ENCODE data around the gene CLTCL1. TPM values are rescaled to one million over a fixed set of nuclear protein-coding genes. Genes with fewer than 3 reads are reported as not detected.
"Not testable (repeated sequence)": the region's sequence is repeated elsewhere in the genome, so short reads cannot be mapped to it uniquely, and the experiment has no call there.

The CLTCL1 gene
- total and polyA plus RNA-seq, 4 experiments from 2014 or later, result 0.80 to 1.7 TPM; not detected in 2

GRCh38 chr22:19317865-19318264, 26.3 kb upstream of the CLTCL1 start:
- Mint-ChIP-seq H3K27ac (no peak overlapping the region), H3K27me3 (no peaks in the 10 kb centered on the region), H3K4me3 (no peak overlapping the region), H3K9me3 (peaks cover 3 to 66% (median 45%) of the 10 kb centered on the region in 8 donors), H3K4me1 (no peaks in the 10 kb centered on the region), H3K36me3 (peaks cover 7 to 12% of the 10 kb centered on the region in 2 donors)
- Histone ChIP-seq H3K4me1 (ENCODE audit: insufficient read depth, low read length) (no peaks in the 10 kb centered on the region), H3K36me3 (ENCODE audit: insufficient read depth, low read length) (no peaks in the 10 kb centered on the region), H3K9me3 (ENCODE audit: control insufficient read depth in 1 of 2, low read length in 2 of 2) (peaks cover 0 to 3% of the 10 kb centered on the region in 2 donors), H3K4me3 (ENCODE audit: low read length in 2 of 2) (no peak overlapping the region), H3K27me3 (ENCODE audit: insufficient read depth, low read length) (no peaks in the 10 kb centered on the region), H3K27ac (ENCODE audit: low read depth, low read length) (no peak overlapping the region)
- POLR2A ChIA-PET (ENCODE audit: partially characterized antibody), result no interaction called here
- CTCF ChIA-PET (ENCODE audit: partially characterized antibody), result no interaction called here
- no peak for DNase-seq
- intact Hi-C loops (cut with micrococcal nuclease), result no loop called here

GRCh38 chr22:19307872-19308271, 16.4 kb upstream of the CLTCL1 start:
- Histone ChIP-seq H3K9me3 (ENCODE audit: control insufficient read depth in 1 of 2, low read length in 2 of 2) (no peaks in the 10 kb centered on the region), H3K4me3 (ENCODE audit: low read length in 2 of 2) (no peak overlapping the region), H3K36me3 (ENCODE audit: insufficient read depth, low read length) (no peaks in the 10 kb centered on the region), H3K27ac (ENCODE audit: low read depth, low read length) (no peak overlapping the region), H3K27me3 (ENCODE audit: insufficient read depth, low read length) (no peaks in the 10 kb centered on the region), H3K4me1 (ENCODE audit: insufficient read depth, low read length) (no peaks in the 10 kb centered on the region)
- ChIA-PET CTCF (ENCODE audit: partially characterized antibody) (no interaction called here), POLR2A (ENCODE audit: partially characterized antibody) (no interaction called here)
- no peaks in the 10 kb centered on the region for H3K9me3 Mint-ChIP-seq
- H3K36me3 Mint-ChIP-seq, result no peaks in the 10 kb centered on the region
- H3K27ac Mint-ChIP-seq, result peak overlapping the region in 1 of 7 donors; percentile 5
- intact Hi-C loops (cut with micrococcal nuclease), result no loop called here
- H3K4me3 Mint-ChIP-seq, result no peak overlapping the region
- no peaks in the 10 kb centered on the region for H3K27me3 Mint-ChIP-seq
- DNase-seq, result no peak
- no peaks in the 10 kb centered on the region for H3K4me1 Mint-ChIP-seq

DNA sequence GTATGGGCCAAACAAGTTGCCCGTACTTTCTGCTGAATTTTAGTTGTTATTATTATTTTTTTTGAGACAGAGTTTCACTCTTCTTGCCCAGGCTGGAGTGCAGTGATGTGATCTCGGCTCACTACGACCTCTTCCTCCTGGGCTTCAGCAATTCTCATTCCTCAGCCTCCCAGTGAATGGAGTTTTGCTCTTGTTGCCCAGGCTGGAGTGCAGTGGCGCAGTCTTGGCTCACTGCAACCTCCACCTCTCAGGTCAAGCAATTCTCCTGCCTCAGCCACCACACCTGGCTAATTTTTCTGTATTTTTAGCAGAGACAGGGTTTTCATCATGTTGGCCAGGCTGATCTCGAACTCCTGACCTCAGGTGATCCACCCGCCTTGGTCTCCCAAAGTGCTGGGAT, 15.0 kb upstream of the CLTCL1 start:
- H3K4me1 Mint-ChIP-seq; H3K27ac Mint-ChIP-seq; H3K27me3 ChIP-seq (ENCODE audit: insufficient read depth, low read length); H3K4me3 Mint-ChIP-seq; H3K4me1 ChIP-seq (ENCODE audit: insufficient read depth, low read length); H3K4me3 ChIP-seq (ENCODE audit: low read length in 2 of 2); CTCF ChIA-PET (ENCODE audit: partially characterized antibody); H3K9me3 Mint-ChIP-seq; H3K36me3 ChIP-seq (ENCODE audit: insufficient read depth, low read length); POLR2A ChIA-PET (ENCODE audit: partially characterized antibody); H3K27me3 Mint-ChIP-seq; DNase-seq; H3K36me3 Mint-ChIP-seq; H3K9me3 ChIP-seq (ENCODE audit: control insufficient read depth in 1 of 2, low read length in 2 of 2); H3K27ac ChIP-seq (ENCODE audit: low read depth, low read length); intact Hi-C loops (cut with micrococcal nuclease): not testable (repeated sequence)

- CTCF ChIA-PET (ENCODE audit: partially characterized antibody), result no interaction called here
- H3K36me3 ChIP-seq (ENCODE audit: insufficient read depth, low read length), result no peaks in the 10 kb centered on the region
- no peak overlapping the region for H3K27ac ChIP-seq (ENCODE audit: low read depth, low read length)
- H3K4me3 ChIP-seq (ENCODE audit: low read length in 2 of 2), result no peak overlapping the region
- no peaks in the 10 kb centered on the region for H3K4me1 Mint-ChIP-seq
- H3K9me3 ChIP-seq (ENCODE audit: control insufficient read depth in 1 of 2, low read length in 2 of 2), result no peaks in the 10 kb centered on the region
- H3K4me1 ChIP-seq (ENCODE audit: insufficient read depth, low read length), result no peaks in the 10 kb centered on the region
- H3K9me3 Mint-ChIP-seq, result no peaks in the 10 kb centered on the region
- DNase-seq, result no peak
- POLR2A ChIA-PET (ENCODE audit: partially characterized antibody), result no interaction called here
- H3K36me3 Mint-ChIP-seq, result no peaks in the 10 kb centered on the region
- no peak overlapping the region for H3K4me3 Mint-ChIP-seq
- no peak overlapping the region for H3K27ac Mint-ChIP-seq
- intact Hi-C loops (cut with micrococcal nuclease), result no loop called here
- no peaks in the 10 kb centered on the region for H3K27me3 ChIP-seq (ENCODE audit: insufficient read depth, low read length)
- H3K27me3 Mint-ChIP-seq, result no peaks in the 10 kb centered on the region
These were observed 13.0 kb upstream of the CLTCL1 start for GRCh38 chr22:19304547-19304946.

DNA sequence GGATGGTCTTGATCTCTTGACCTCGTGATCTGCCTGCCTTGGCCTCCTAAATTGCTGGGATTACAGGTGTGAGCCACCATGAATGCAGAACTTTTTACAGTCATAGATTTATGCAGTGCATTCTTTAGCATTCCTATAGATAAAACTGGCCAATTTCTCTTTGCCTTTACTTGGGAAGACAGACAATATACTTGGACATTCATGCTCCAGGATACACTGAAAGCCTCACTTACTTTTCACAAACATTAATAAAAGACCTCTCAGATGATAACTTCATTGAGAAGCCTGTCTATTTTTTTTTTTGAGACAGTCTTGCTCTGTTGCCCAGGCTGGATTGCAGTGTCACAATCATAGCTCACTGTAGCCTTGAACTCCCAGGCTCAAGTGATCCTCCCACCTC, 12.3 kb upstream of the CLTCL1 start:
- intact Hi-C loops (cut with micrococcal nuclease), result no loop called here
- Histone ChIP-seq H3K36me3 (ENCODE audit: insufficient read depth, low read length) (no peaks in the 10 kb centered on the region), H3K9me3 (ENCODE audit: control insufficient read depth in 1 of 2, low read length in 2 of 2) (no peaks in the 10 kb centered on the region), H3K4me1 (ENCODE audit: insufficient read depth, low read length) (no peaks in the 10 kb centered on the region), H3K27me3 (ENCODE audit: insufficient read depth, low read length) (no peaks in the 10 kb centered on the region), H3K4me3 (ENCODE audit: low read length in 2 of 2) (no peak overlapping the region), H3K27ac (ENCODE audit: low read depth, low read length) (no peak overlapping the region)
- no peak overlapping the region for H3K4me3 Mint-ChIP-seq
- POLR2A ChIA-PET (ENCODE audit: partially characterized antibody), result no interaction called here
- no peak overlapping the region for H3K27ac Mint-ChIP-seq
- DNase-seq, result no peak
- CTCF ChIA-PET (ENCODE audit: partially characterized antibody), result no interaction called here
- H3K9me3 Mint-ChIP-seq, result no peaks in the 10 kb centered on the region
- H3K4me1 Mint-ChIP-seq, result no peaks in the 10 kb centered on the region
- H3K27me3 Mint-ChIP-seq, result no peaks in the 10 kb centered on the region
- no peaks in the 10 kb centered on the region for H3K36me3 Mint-ChIP-seq

- H3K27me3 Mint-ChIP-seq, result peaks cover 0 to 4% of the 10 kb centered on the region in 2 donors
- H3K9me3 ChIP-seq (ENCODE audit: control insufficient read depth in 1 of 2, low read length in 2 of 2), result no peaks in the 10 kb centered on the region
- H3K4me1 Mint-ChIP-seq, result peaks cover 5 to 16% (median 10%) of the 10 kb centered on the region in 4 donors
- ChIA-PET CTCF (ENCODE audit: partially characterized antibody) (no interaction called here), POLR2A (ENCODE audit: partially characterized antibody) (no interaction called here)
- no peaks in the 10 kb centered on the region for H3K9me3 Mint-ChIP-seq
- H3K27me3 ChIP-seq (ENCODE audit: insufficient read depth, low read length), result no peaks in the 10 kb centered on the region
- H3K27ac ChIP-seq (ENCODE audit: low read depth, low read length), result no peak overlapping the region
- no peak overlapping the region for H3K4me3 Mint-ChIP-seq
- intact Hi-C loops (cut with micrococcal nuclease), result no loop called here
- H3K36me3 Mint-ChIP-seq, result no peaks in the 10 kb centered on the region
- H3K36me3 ChIP-seq (ENCODE audit: insufficient read depth, low read length), result no peaks in the 10 kb centered on the region
- H3K4me1 ChIP-seq (ENCODE audit: insufficient read depth, low read length), result peaks cover 13% of the 10 kb centered on the region
- no peak for DNase-seq
- no peak overlapping the region for H3K4me3 ChIP-seq (ENCODE audit: low read length in 2 of 2)
- H3K27ac Mint-ChIP-seq, result no peak overlapping the region
These were observed 4.2 kb upstream of the CLTCL1 start for GRCh38 chr22:19295733-19296132.

DNA sequence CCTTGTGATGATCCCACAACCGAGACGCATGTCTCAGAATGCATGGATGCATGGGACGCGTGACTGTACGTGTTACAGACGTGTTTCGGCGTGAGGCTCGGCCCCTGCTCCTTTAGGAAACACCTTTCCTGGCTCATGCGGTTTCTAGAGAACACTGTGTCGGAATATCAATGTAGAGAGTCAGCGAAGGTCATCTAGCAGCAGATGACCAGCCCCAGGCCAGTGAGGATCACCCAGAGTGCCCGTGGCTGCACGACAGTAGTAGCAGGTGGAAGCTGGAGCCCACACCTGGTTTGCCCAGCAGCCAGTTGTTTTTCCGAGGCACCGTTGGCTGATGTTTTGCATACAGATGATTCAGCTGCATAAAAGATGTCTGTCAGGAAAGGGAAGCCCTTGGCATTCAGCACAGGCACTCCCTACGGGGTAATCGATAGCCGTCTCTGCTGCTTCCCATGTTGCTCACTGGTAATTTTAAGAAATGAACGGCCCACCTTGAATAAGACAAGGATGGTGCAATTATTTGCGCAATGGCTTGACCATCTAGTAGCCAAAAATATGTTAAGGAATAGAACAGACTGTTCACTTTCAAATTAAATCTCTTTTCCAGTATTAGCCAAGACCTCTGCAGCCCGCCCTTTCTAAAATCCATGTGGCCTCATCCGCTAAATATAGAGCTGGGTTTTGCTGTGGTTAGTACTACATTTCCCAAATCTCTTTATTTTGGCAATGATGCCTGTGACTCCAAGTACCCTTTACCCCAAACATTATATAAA, 1.1 kb upstream of the CLTCL1 start:
- peak overlapping the region; percentile 58 for H3K27ac ChIP-seq (ENCODE audit: low read depth, low read length)
- CTCF ChIA-PET (ENCODE audit: partially characterized antibody), result interaction anchor here (1.3 kb wide), 2 partner anchors 113 to 149 kb away, joined by 4 to 5 read pairs; partner anchors contain the start of genes ESS2 and SLC25A1
- no peak for DNase-seq
- peak overlapping the region; percentile 43 to 92 for H3K4me3 ChIP-seq (ENCODE audit: low read length in 2 of 2)
- Mint-ChIP-seq H3K4me1 (peaks cover 12 to 31% (median 21%) of the 10 kb centered on the region in 4 donors), H3K36me3 (peaks cover 0 to 1% of the 10 kb centered on the region in 2 donors), H3K27me3 (peaks cover 6 to 11% of the 10 kb centered on the region in 2 donors), H3K9me3 (peaks cover 0 to 2% (median 0%) of the 10 kb centered on the region in 8 donors), H3K27ac (peak overlapping the region in 5 of 7 donors; percentile 31 to 92 (median 89)), H3K4me3 (peak overlapping the region; percentile 86 to 93 (median 91))
- H3K4me1 ChIP-seq (ENCODE audit: insufficient read depth, low read length), result peaks cover 25% of the 10 kb centered on the region
- H3K9me3 ChIP-seq (ENCODE audit: control insufficient read depth in 1 of 2, low read length in 2 of 2), result no peaks in the 10 kb centered on the region
- no peaks in the 10 kb centered on the region for H3K36me3 ChIP-seq (ENCODE audit: insufficient read depth, low read length)
- intact Hi-C loops (cut with micrococcal nuclease), result loop anchor here (2.0 to 5.0 kb wide), 2 partner anchors 140 to 170 kb away; partner anchors contain the start of genes DGCR2 and MRPL40
- H3K27me3 ChIP-seq (ENCODE audit: insufficient read depth, low read length), result no peaks in the 10 kb centered on the region
- POLR2A ChIA-PET (ENCODE audit: partially characterized antibody), result interaction anchor here (1.0 to 1.5 kb wide), 3 partner anchors 119 to 186 kb away, joined by 3 to 6 read pairs (median 3); partner anchors contain the start of gene ESS2
